Measurements from ENCODE around the gene HIBCH.
A peak's percentile ranks its signal among the peaks of the same experiment; 100 is the strongest.
"Not testable (repeated sequence)": the region's sequence is repeated elsewhere in the genome, so short reads cannot be mapped to it uniquely, and the experiment has no call there.

Gene HIBCH

GRCh38 chr2:190344276-190344827 is 24.7 kb upstream of the HIBCH start:
- DNase-seq: peak in 28 of 42 donors; percentile 43 to 85 (median 67)
- intact Hi-C loops (cut with DNase I): loop anchor here (10.0 kb wide), 1 partner anchor 460 kb away; no protein-coding TSS in a partner anchor

- peak; percentile 22 to 83 (median 64) for DNase-seq
- intact Hi-C loops (cut with DNase I): loop anchor here (10.0 kb wide), 1 partner anchor 461 kb away; no protein-coding TSS in a partner anchor
Measured at GRCh38 chr2:190343536-190344275, 24.1 kb upstream of the HIBCH start, which contains the start of gene INPP1. INPP1 (plus strand) TSS chr2:190343589; CDS start chr2:190360103, 16,514 bp downstream.

- no peak for DNase-seq
- intact Hi-C loops (cut with DNase I): loop anchor here (10.0 kb wide), 1 partner anchor 462 kb away; no protein-coding TSS in a partner anchor
Measured at GRCh38 chr2:190343089-190343535, 23.5 kb upstream of the HIBCH start.

- DNase-seq: peak in 1 of 42 donors; percentile 36
- intact Hi-C loops (cut with DNase I): loop anchor here (10.0 kb wide), 1 partner anchor 462 kb away; no protein-coding TSS in a partner anchor
Measured at GRCh38 chr2:190342611-190343010, 23.0 kb upstream of the HIBCH start.

GRCh38 chr2:190340369-190340768 is 20.7 kb upstream of the HIBCH start:
- peak in 1 of 42 donors; percentile 2 for DNase-seq
- intact Hi-C loops (cut with DNase I): loop anchor here (10.0 kb wide), 1 partner anchor 464 kb away; no protein-coding TSS in a partner anchor

- no peak for DNase-seq
- intact Hi-C loops (cut with DNase I): no loop called here
Measured at GRCh38 chr2:190339394-190339793, 19.8 kb upstream of the HIBCH start.

GRCh38 chr2:190338453-190338852 is 18.8 kb upstream of the HIBCH start:
- intact Hi-C loops (cut with DNase I): no loop called here
- no peak for DNase-seq

GRCh38 chr2:190336420-190336819 is 16.8 kb upstream of the HIBCH start:
- no peak for DNase-seq
- intact Hi-C loops (cut with DNase I): no loop called here

GRCh38 chr2:190335584-190335983 is 16.0 kb upstream of the HIBCH start:
- intact Hi-C loops (cut with DNase I); DNase-seq: not testable (repeated sequence)

GRCh38 chr2:190335225-190335559 is 15.6 kb upstream of the HIBCH start:
- no peak for DNase-seq
- intact Hi-C loops (cut with DNase I): no loop called here

GRCh38 chr2:190334479-190335224 is 15.0 kb upstream of the HIBCH start:
- intact Hi-C loops (cut with DNase I): no loop called here
- DNase-seq: no peak

- DNase-seq: no peak
- intact Hi-C loops (cut with DNase I): no loop called here
Measured at GRCh38 chr2:190333928-190334327, 14.3 kb upstream of the HIBCH start.

- intact Hi-C loops (cut with DNase I): no loop called here
- no peak for DNase-seq
Measured at GRCh38 chr2:190333395-190333794, 13.8 kb upstream of the HIBCH start.

- no peak for DNase-seq
- intact Hi-C loops (cut with DNase I): loop anchor here (10.0 kb wide), 1 partner anchor 176 kb away; no protein-coding TSS in a partner anchor
Measured at GRCh38 chr2:190328573-190329147, 9.0 kb upstream of the HIBCH start.

- no peak for DNase-seq
- intact Hi-C loops (cut with DNase I): loop anchor here (10.0 kb wide), 1 partner anchor 177 kb away; no protein-coding TSS in a partner anchor
Measured at GRCh38 chr2:190327867-190328572, 8.4 kb upstream of the HIBCH start.

- intact Hi-C loops (cut with DNase I): loop anchor here (10.0 kb wide), 1 partner anchor 179 kb away; no protein-coding TSS in a partner anchor
- no peak for DNase-seq
Measured at GRCh38 chr2:190325588-190325987, 6.0 kb upstream of the HIBCH start.

- intact Hi-C loops (cut with DNase I): loop anchor here (10.0 kb wide), 1 partner anchor 181 kb away; no protein-coding TSS in a partner anchor
Measured at GRCh38 chr2:190323406-190323805, 3.8 kb upstream of the HIBCH start.

GRCh38 chr2:190320696-190321095 is 1.1 kb upstream of the HIBCH start:
- no peak for DNase-seq
- intact Hi-C loops (cut with DNase I): loop anchor here (10.0 kb wide), 1 partner anchor 184 kb away; no protein-coding TSS in a partner anchor

More at GRCh38 chr2:190323406-190323805, 3.8 kb upstream of the HIBCH start:
- no peak for DNase-seq
